ENCODE data around the gene RPL13. TPM values are rescaled to one million over a fixed set of nuclear protein-coding genes. Genes with fewer than 3 reads are reported as not detected.
A peak's percentile ranks its signal among the peaks of the same experiment; 100 is the strongest.

The RPL13 gene
- 2,970 and 3,073 TPM in 2 replicates for total RNA-seq (2014; rRNA removed; shearing (Covaris generic))
- 4,090 and 4,787 TPM in 2 replicates for polyA plus RNA-seq (2015; cell fraction: cytosol; rRNA removed)
- polyA plus RNA-seq (2015; cell fraction: nucleus; rRNA removed), result 1,125 and 1,141 TPM in 2 replicates

DNA sequence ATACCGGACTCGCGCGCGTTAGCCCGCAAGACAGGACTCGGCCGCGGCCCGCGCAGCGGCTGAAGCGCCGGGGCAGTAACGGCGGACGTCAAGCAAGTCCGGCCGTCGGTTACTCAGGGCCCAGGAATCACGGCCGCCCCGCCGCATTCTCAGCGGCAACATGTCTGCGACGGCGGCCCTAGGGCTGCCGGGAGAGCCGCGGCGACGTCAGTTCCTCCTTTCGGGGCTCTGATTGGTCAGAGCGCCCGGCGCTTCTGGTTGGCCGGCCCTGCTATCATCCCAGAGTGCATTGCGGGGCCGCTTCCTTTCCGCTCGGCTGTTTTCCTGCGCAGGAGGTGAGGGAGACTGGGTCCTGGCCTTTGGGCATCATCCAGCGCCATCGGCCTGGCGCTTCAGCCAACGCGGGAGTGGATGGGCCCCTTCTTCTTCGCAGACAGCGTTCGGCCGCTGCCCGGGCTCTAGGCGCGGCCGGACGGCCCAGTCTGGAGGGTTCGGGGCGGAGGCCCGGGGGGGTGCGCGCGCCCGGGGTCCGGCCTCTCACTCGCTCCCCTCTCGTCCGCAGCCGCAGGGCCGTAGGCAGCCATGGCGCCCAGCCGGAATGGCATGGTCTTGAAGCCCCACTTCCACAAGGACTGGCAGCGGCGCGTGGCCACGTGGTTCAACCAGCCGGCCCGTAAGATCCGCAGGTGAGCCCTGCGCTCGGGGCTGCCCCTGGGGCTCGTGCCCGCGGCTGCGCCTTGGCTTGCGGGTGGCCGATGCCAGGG is at the start of gene RPL13:
Gene RPL13, plus strand, starts transcription at position 305 of the 764 bp plus-strand sequence. Its CDS starts 278 bp downstream, at position 583.
- DNase-seq (ENCODE audit: low read depth, low spot score), result peak; percentile 92
- in situ Hi-C loops (cut with HindIII; ENCODE audit: low pct_unique_long_range_greater_than_20kb, low sequenced_read_pairs), result no loop called here

DNA sequence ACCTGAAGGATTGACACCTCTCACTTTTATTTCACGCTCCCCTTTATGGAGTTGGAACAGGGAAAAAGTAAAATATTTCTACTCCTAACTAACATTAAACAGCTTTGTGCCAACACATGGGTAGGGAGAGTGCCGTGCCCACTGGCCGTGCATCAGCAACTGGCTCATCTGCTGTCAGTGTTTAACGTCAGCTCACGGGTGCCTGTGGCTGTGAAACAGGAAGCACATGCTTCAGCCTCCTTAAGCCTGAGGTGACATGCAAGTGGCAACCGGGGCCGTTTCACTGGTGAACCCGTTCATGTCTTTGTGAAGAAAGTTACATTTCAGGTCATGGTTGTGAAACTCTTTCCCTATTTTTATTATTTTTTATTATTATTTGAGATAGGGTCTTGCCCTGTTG is 49.1 kb upstream of the RPL13 start:
- no peak for DNase-seq (ENCODE audit: low read depth, low spot score)
- in situ Hi-C loops (cut with HindIII; ENCODE audit: low pct_unique_long_range_greater_than_20kb, low sequenced_read_pairs), result no loop called here

DNA sequence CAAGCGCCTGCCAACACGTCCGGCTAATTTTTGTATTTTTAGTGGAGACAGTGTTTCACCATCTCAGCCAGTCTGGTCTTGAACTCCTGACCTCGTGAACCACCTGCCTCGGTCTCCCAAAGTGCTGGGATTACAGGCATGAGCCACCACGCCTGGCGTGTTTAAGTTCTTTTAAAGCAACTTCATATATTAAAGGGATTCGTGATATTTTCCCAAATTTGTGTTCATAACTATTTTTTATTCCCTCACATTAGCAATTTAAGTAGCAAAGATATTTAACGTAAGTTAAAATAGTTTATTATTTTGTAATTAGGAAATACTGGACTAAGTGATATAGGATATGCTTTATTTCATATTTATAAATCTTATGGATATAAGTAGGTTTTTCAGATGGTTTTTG is 48.0 kb upstream of the RPL13 start:
- DNase-seq (ENCODE audit: low read depth, low spot score), result no peak

DNA sequence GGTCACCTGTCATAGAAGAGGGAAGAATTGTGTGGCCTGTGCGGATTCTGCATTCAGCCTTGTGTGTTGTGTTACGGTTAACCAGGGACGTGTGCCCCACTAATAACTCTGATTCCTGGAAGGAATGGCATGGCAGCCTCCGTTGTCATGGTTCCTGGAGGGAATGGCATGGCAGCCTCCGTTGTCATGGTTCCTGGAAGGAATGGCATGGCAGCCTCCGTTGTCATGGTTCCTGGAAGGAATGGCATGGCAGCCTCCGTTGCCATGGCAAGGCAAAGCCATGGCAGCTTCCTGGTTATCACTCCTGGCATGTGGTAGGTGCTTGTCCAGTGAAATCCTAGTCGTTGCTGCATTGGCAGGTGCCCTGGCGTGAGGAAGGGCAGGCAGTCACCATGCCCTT is 43.4 kb upstream of the RPL13 start:
- in situ Hi-C loops (cut with HindIII; ENCODE audit: low pct_unique_long_range_greater_than_20kb, low sequenced_read_pairs), result no loop called here
- no peak for DNase-seq (ENCODE audit: low read depth, low spot score)

More for the DNA sequence above, 48.0 kb upstream of the RPL13 start:
- in situ Hi-C loops (cut with HindIII; ENCODE audit: low pct_unique_long_range_greater_than_20kb, low sequenced_read_pairs), result no loop called here

DNA sequence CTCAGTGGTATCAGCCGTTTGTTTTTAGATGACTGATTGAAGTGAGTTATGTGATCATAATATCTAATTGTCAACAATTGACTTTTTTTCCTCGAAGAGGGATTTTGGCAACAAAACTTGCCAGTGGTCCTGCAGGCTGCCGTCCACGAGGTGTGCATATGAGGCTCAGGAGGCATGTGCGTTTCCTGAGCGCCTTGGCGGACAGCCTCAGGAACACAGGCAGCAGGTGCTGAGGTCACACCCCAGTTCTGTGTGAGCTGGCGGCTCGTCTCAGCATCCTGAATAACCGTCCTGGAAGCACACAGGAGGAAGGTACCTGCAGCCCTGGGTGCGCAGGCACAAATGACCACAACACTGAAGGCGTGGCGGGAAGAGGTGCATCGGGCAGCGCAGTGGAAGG is 40.6 kb upstream of the RPL13 start:
- in situ Hi-C loops (cut with HindIII; ENCODE audit: low pct_unique_long_range_greater_than_20kb, low sequenced_read_pairs), result no loop called here
- DNase-seq (ENCODE audit: low read depth, low spot score), result no peak

DNA sequence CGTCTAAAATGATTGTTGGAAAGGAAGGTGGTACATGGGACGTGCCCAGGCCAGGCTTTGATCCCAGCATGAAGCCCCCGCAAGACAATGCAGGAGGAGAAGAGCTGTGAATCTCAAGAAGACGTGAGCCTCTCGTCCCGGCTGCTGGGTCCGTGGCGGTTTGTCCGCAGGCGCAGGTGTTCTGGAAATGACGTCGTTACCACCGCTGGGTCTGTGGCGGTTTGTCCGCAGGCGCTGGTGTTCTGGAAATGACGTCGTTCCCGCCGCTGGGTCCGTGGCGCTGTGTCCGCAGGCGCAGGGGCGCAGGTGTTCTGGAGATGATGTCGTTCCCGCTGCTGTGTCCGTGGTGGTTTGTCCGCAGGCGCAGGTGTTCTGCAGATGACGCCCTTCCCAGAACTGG is 38.2 kb upstream of the RPL13 start:
- no peak for DNase-seq (ENCODE audit: low read depth, low spot score)
- in situ Hi-C loops (cut with HindIII; ENCODE audit: low pct_unique_long_range_greater_than_20kb, low sequenced_read_pairs), result no loop called here

DNA sequence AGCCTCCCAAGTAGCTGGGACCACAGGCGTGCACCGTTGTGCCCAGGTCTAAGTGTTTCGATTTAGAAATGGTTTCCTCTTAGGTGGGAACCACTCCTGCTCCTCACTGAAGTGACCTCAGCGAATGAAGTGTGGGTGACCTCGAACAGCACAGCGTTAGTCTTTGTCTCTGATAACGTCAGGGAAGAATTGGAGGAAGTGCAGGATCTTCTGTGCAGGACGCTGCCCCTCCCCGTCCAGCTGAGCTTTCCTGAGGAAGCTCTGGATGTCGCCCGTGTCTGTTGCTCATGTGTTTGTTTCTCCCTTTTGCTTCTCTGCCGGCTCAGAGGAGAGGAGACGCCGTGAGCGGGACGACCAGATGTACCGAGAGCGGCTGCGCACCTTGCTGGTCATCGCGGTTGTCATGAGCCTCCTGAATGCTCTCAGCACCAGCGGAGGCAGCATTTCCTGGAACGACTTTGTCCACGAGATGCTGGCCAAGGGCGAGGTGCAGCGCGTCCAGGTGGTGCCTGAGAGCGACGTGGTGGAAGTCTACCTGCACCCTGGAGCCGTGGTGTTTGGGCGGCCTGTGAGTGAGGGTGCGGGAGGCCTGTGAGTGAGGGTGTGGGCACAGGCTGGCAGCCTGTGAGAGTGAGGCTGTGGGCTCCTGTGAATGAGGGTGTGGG is 36.7 kb upstream of the RPL13 start:
- no peak for DNase-seq (ENCODE audit: low read depth, low spot score)
- in situ Hi-C loops (cut with HindIII; ENCODE audit: low pct_unique_long_range_greater_than_20kb, low sequenced_read_pairs), result no loop called here

DNA sequence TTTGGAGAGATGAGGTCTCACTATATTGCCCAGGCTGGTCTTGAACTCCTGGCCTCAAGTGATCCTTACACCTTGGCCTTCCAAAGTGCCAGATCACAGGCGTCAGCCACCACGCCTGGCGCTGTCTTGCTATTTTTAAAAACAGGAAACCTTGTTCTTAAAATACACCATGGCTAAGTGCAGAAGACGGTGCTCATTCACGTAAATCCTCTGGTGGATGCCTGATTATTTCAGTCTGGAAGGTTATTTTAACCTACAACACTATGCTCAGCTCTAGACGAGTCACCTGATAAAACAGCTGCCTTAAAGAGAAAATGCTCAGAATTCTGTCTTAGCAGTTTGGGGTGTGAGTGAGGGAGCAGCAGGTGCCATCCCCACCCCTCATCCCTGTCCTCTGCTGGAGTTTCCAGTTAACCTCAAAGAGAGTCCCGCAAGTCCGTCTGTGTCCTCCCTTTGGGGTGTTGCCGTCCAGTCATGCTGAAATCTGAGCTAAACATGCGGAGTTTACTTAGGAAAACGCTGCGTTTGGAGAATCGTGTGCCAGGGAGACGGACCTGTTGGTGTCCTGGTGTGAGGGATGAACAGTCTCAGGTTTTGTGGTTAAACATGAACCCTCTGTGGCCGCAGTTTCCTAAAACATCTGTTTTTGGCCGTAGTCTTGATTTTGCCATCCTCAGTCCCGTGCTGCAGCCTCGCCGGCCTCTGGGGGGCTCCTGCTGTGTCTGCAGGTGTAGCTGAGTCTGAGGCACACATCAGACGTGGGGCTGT is 35.2 kb upstream of the RPL13 start:
- no peak for DNase-seq (ENCODE audit: low read depth, low spot score)
- in situ Hi-C loops (cut with HindIII; ENCODE audit: low pct_unique_long_range_greater_than_20kb, low sequenced_read_pairs), result no loop called here

DNA sequence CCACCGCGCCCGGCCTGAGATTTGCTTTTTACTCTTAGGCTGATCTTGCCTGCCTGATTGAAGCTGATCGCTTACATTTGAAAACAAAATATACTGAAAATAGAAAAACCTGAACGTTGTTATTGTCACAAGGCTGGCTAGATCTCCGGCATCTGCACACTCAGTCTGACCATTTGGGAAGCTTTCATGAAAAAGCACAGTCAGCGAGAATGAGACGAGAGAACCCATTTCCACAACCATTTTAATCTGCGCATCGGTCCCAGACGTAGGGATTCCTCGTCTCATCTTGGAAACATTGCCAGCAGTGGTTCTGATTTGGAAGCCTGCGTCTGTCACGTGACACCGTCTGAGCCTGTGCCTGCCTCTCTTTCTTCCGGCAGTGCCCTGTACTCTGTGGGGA is 31.4 kb upstream of the RPL13 start:
- in situ Hi-C loops (cut with HindIII; ENCODE audit: low pct_unique_long_range_greater_than_20kb, low sequenced_read_pairs), result no loop called here
- DNase-seq (ENCODE audit: low read depth, low spot score), result no peak

DNA sequence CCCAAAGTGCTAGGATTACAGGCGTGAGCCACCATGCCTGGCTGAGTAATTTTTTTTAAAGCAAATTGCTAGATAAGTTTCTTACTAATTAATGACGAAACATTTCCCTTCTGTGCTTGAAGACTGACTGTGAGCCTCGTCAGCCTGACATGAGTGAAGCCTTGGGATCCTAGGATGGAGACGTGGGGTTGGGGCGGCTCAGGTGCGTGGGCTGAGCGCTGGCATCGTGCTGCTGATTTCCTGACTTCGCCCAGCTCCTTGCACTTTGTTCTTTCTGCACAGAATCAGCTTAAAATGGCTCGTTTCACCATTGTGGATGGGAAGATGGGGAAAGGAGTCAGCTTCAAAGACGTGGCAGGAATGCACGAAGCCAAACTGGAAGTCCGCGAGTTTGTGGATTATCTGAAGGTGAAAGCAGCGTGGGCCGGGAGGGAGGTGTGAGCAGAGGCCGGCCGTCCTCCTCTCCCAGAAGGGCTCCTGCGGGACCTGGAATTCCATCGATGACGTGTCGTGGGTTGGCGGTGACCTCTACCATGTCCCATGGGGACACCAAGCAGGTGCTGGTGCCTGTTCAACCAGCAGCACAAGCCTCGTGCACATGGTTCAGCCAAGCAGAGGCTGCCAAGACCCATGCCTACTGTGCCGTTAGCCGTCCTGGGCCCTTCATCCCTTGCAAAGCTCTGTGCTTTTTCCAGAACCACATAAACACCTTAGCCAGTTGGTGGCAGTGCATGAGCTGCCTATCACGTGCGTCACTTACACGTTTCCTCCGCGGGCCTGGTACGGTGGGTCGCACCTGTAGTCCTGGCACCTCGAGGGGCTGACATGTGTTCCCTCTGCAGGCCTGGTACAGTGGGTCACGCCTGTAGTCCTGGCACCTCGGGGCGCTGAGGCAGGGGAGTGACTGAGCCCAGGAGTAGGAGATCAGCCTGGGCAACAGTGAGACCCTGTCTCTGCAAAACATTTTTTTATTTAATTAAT is 29.8 kb upstream of the RPL13 start:
- in situ Hi-C loops (cut with HindIII; ENCODE audit: low pct_unique_long_range_greater_than_20kb, low sequenced_read_pairs), result no loop called here
- no peak for DNase-seq (ENCODE audit: low read depth, low spot score)

DNA sequence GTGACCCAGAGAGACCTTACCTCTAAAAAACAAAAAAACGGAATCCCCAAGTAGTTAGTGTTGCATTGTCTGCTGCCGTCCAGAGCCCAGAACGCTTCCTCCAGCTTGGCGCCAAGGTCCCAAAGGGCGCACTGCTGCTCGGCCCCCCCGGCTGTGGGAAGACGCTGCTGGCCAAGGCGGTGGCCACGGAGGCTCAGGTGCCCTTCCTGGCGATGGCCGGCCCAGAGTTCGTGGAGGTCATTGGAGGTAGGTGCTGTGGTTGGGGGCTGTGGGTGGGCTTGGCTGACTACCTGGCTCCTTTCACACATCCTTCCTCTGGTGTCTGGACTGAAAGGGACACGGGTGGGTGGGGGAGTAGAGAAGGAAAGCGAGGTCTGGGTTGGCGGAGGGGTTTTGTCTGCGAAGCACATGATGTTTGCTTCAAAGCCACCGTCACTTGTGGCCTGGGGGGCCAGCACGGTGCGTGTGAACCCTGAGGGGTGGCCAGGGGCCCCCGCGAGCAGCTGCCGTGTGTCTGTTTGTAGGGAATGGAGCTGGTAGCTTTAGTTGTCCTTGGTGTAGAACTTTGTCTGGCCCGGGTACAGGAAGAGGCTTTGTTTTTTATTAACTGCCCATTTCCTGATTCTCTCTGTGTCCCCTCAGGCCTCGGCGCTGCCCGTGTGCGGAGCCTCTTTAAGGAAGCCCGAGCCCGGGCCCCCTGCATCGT is 28.5 kb upstream of the RPL13 start:
- in situ Hi-C loops (cut with HindIII; ENCODE audit: low pct_unique_long_range_greater_than_20kb, low sequenced_read_pairs), result no loop called here
- DNase-seq (ENCODE audit: low read depth, low spot score), result no peak

DNA sequence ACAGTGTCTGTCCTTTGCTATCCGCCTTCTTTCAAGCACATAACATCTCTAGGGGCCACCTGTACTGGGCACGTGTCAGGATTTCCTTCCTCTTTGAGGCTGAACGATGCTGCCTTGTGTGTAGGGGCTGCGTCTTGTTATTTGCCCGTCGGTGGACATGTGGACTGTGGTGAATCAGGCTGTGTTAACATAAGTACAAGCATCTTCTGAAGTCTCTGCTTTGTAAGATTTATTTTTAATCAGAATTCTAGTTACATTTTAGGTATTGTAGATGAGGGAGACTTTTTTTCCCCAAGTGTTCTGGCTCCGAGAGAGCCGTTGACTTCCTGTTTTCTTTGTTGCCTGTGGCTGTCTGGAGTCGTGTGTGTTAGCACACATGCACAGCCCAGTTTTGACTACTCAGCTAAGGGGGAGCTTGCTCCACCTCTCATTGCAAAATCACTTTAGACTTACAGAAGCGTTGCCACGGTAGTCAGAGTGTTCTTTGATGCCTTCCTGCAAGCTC is 26.2 kb upstream of the RPL13 start:
- in situ Hi-C loops (cut with HindIII; ENCODE audit: low pct_unique_long_range_greater_than_20kb, low sequenced_read_pairs), result no loop called here
- DNase-seq (ENCODE audit: low read depth, low spot score), result no peak

DNA sequence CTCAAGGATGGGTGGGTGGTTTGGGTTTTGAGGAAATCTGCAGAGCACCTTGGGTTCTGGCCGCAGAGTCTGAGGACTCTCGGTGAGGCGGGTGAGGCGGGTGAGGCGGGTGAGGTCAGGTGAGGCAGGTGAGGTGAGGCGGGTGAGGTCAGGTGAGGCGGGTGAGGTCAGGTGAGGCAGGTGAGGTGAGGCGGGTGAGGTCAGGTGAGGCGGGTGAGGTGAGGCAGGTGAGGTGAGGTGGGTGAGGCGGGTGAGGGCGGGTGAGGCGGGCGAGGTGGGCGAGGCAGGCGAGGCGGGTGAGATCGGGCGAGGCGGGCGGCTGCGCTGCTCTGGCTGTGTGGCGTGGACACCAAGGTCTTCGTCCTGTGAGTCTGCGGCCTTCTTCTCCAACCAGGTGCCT is 24.1 kb upstream of the RPL13 start:
- no peak for DNase-seq (ENCODE audit: low read depth, low spot score)
- in situ Hi-C loops (cut with HindIII; ENCODE audit: low pct_unique_long_range_greater_than_20kb, low sequenced_read_pairs), result no loop called here

DNA sequence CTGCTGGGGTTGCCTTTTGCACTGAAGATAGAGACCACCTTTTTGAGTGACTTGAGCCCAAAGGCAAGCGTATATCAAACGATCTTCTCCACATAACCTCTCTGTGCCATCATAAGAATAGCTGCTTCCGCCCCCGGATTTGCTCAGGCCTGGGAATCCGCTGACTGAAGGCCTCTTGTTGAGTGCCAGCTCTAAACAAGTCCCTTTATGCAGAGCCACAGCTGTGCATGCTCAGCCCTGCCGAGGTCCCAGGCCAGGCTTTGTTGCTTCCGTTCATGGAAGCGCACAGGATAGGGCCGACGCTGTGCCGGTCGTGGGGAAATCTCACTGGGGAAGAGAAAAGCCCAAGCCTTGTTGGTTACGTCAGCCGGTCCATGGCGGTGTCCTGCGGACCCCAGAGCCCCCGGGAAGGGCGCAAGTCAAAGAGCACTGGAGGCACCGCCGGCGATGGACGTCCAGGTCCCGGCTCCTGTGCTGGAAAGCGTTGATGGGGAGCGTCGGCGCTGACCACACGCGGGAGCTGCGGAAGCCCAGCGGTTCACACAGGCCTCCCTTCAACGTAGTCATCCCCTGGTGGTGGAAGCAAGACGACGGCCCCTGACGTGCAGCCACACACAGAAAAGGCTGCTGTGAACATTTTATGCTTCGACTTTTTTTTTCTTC is 23.5 kb upstream of the RPL13 start:
- DNase-seq (ENCODE audit: low read depth, low spot score), result no peak
- in situ Hi-C loops (cut with HindIII; ENCODE audit: low pct_unique_long_range_greater_than_20kb, low sequenced_read_pairs), result no loop called here

DNA sequence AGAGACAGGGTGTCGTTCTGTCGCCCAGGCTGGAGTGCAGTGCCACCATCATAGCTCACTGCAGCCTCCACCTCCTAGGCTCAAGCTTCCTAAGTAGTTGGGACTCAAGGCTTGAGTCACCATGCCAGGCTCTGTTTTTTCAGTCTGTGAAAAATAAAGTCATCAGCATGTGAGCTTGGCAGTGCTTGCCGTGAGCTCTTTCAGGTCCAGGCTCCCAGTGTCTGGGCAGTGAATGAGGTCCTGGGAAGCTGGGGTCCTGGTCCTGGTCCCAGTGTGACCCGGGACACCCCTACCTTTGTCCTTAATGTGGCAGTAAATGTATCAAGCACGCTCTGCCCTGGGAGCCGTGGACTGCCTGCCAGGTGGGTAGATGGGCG is 22.9 kb upstream of the RPL13 start:
- in situ Hi-C loops (cut with HindIII; ENCODE audit: low pct_unique_long_range_greater_than_20kb, low sequenced_read_pairs), result no loop called here
- DNase-seq (ENCODE audit: low read depth, low spot score), result no peak

DNA sequence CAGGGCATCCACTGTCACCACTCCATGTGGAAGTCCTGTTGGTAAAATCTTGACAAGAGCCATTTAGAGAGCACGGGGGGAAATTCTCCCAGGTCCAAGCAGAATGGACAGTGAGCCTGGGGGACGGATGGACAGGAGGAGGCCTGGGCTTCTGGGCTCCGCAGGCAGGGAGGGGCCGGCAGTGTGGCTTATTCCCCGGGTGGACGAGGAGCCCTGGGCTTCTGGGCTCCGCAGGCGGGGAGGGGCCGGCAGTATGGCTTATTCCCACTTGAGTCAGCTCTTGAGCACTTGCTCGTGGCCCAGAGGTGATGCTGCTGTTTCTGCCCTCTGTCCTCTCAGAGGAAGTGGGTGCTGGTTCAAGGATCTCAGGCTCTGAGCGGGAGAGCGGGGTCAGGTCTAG is 22.2 kb upstream of the RPL13 start:
- DNase-seq (ENCODE audit: low read depth, low spot score), result no peak
- in situ Hi-C loops (cut with HindIII; ENCODE audit: low pct_unique_long_range_greater_than_20kb, low sequenced_read_pairs), result no loop called here
